ENCODE measurements around the gene GPD2. TPM values are rescaled to one million over a fixed set of nuclear protein-coding genes. Genes with fewer than 3 reads are reported as not detected.

GPD2 gene
- total and polyA plus RNA-seq, 10 of the 15 experiments (the other 5 are each of a cell fraction or from before 2014, with no cell fraction given), result 10.0 to 73.5 (median 43.4) TPM

DNA sequence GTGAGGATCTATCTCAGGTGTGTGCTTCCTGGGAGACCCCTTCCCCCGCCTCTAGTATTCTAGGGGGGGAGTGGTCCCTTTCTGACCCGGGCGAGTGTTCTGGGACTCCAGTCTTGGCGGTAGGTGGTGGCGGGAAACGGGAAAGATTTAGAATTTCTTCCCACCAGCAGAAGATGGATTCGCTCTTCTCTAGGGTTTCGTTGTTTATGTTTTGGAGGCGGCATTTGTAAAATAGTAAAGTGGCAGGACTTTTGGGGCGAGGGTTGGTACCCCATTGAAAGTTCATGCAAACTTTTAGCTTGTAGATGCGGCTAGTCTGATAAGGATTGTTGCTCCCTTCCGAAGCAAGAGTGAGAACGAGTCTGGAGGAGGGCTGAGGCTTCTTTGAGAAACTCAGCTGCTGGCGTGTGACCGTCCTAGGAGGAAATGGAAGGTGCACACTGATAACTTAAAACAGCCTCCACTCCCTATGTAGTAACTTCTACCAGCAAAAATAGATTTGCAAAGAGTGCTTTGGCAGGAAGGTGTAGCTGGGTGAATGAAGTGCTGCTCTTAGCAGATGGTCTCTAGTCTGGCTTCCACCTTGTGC, 412 bp downstream of the GPD2 start (continued):
- TF ChIP-seq, protein P1, sequence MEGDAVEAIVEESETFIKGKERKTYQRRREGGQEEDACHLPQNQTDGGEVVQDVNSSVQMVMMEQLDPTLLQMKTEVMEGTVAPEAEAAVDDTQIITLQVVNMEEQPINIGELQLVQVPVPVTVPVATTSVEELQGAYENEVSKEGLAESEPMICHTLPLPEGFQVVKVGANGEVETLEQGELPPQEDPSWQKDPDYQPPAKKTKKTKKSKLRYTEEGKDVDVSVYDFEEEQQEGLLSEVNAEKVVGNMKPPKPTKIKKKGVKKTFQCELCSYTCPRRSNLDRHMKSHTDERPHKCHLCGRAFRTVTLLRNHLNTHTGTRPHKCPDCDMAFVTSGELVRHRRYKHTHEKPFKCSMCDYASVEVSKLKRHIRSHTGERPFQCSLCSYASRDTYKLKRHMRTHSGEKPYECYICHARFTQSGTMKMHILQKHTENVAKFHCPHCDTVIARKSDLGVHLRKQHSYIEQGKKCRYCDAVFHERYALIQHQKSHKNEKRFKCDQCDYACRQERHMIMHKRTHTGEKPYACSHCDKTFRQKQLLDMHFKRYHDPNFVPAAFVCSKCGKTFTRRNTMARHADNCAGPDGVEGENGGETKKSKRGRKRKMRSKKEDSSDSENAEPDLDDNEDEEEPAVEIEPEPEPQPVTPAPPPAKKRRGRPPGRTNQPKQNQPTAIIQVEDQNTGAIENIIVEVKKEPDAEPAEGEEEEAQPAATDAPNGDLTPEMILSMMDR (IDR thresholded peaks at IDR 0.05 in 2 of 3, conservative IDR thresholded peaks at IDR 0.05 in 1 of 3; ENCODE audit: control insufficient read depth in 2 of 3, extremely low read depth in 1 of 3, insufficient read depth in 1 of 3, low read depth in 3 of 3, low read length in 3 of 3), result no peak
- TF ChIP-seq NR2F1 (conservative IDR thresholded peaks at IDR 0.05), result no peak
- TF ChIP-seq PAX8 (IDR thresholded peaks at IDR 0.05), result no peak
- TF ChIP-seq TAF1 (IDR thresholded peaks at IDR 0.05; ENCODE audit: borderline replicate concordance, low read depth, low read length), result peak; percentile 54; the same call in 1 of the 2 replicates
- no peak for TF ChIP-seq CREM (IDR thresholded peaks at IDR 0.05; ENCODE audit: low read depth)
- no peak for TF ChIP-seq SUPT20H (IDR thresholded peaks at IDR 0.05; ENCODE audit: borderline replicate concordance, control insufficient read depth, low read depth, low read length)
- TF ChIP-seq MEF2A (IDR thresholded peaks at IDR 0.05; ENCODE audit: insufficient read depth, low read depth, low read length), result no peak
- TF ChIP-seq FOXM1 (IDR thresholded peaks at IDR 0.05; ENCODE audit: low read depth, low read length), result no peak
- 0 out of 2 replicates have a peak, but pooled peaks have one; percentile 47 for TF ChIP-seq PML (IDR thresholded peaks at IDR 0.05; ENCODE audit: low read length)
- TF ChIP-seq, protein P2, sequence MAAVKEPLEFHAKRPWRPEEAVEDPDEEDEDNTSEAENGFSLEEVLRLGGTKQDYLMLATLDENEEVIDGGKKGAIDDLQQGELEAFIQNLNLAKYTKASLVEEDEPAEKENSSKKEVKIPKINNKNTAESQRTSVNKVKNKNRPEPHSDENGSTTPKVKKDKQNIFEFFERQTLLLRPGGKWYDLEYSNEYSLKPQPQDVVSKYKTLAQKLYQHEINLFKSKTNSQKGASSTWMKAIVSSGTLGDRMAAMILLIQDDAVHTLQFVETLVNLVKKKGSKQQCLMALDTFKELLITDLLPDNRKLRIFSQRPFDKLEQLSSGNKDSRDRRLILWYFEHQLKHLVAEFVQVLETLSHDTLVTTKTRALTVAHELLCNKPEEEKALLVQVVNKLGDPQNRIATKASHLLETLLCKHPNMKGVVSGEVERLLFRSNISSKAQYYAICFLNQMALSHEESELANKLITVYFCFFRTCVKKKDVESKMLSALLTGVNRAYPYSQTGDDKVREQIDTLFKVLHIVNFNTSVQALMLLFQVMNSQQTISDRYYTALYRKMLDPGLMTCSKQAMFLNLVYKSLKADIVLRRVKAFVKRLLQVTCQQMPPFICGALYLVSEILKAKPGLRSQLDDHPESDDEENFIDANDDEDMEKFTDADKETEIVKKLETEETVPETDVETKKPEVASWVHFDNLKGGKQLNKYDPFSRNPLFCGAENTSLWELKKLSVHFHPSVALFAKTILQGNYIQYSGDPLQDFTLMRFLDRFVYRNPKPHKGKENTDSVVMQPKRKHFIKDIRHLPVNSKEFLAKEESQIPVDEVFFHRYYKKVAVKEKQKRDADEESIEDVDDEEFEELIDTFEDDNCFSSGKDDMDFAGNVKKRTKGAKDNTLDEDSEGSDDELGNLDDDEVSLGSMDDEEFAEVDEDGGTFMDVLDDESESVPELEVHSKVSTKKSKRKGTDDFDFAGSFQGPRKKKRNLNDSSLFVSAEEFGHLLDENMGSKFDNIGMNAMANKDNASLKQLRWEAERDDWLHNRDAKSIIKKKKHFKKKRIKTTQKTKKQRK (IDR thresholded peaks at IDR 0.05; ENCODE audit: low read depth, low read length), result no peak
- no peak for TF ChIP-seq SPI1 (IDR thresholded peaks at IDR 0.05; ENCODE audit: borderline replicate concordance, insufficient read depth, low read depth, low read length)
- TF ChIP-seq, protein P3, sequence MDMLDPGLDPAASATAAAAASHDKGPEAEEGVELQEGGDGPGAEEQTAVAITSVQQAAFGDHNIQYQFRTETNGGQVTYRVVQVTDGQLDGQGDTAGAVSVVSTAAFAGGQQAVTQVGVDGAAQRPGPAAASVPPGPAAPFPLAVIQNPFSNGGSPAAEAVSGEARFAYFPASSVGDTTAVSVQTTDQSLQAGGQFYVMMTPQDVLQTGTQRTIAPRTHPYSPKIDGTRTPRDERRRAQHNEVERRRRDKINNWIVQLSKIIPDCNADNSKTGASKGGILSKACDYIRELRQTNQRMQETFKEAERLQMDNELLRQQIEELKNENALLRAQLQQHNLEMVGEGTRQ (IDR thresholded peaks at IDR 0.05; ENCODE audit: borderline replicate concordance, low read depth, low read length), result no peak
- 0 out of 2 replicates have a peak, but pooled peaks have one; percentile 6 for TF ChIP-seq CBX5 (IDR thresholded peaks at IDR 0.05; ENCODE audit: low read depth)
- TF ChIP-seq TARDBP (IDR thresholded peaks at IDR 0.05; ENCODE audit: borderline replicate concordance), result no peak
- TF ChIP-seq, protein P4, sequence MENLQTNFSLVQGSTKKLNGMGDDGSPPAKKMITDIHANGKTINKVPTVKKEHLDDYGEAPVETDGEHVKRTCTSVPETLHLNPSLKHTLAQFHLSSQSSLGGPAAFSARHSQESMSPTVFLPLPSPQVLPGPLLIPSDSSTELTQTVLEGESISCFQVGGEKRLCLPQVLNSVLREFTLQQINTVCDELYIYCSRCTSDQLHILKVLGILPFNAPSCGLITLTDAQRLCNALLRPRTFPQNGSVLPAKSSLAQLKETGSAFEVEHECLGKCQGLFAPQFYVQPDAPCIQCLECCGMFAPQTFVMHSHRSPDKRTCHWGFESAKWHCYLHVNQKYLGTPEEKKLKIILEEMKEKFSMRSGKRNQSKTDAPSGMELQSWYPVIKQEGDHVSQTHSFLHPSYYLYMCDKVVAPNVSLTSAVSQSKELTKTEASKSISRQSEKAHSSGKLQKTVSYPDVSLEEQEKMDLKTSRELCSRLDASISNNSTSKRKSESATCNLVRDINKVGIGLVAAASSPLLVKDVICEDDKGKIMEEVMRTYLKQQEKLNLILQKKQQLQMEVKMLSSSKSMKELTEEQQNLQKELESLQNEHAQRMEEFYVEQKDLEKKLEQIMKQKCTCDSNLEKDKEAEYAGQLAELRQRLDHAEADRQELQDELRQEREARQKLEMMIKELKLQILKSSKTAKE (IDR thresholded peaks at IDR 0.05; ENCODE audit: low read depth, poor library complexity, severe bottlenecking), result no peak

All from GM12878 (cell line).